ENCODE measurements around the gene GRXCR2. TPM values are rescaled to one million over a fixed set of nuclear protein-coding genes. Genes with fewer than 3 reads are reported as not detected.
A peak's percentile ranks its signal among the peaks of the same experiment; 100 is the strongest.

The GRXCR2 gene
- total RNA-seq, 1 donor from 2014 or later: not detected

DNA sequence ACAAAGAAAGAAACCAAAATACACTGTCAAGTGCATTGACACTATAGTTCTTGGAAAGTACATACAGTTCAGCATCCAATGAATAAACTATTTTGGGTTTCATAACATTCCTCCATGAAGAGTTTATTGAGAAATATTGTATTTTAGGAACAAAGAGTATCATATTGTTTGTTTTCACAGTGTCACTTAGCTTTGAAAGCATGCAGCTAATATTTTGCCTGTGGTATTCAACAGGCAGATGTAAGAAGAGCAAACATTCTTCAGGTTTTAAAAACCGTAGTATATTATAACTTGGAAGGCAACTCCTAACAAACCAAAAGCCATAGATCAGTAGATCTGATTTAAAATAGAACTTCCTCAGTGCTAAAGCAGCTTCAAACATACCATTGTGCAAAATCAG is 42.2 kb downstream of the GRXCR2 start:
- Histone ChIP-seq H3K36me3 (no peaks in the 10 kb centered on the region), H3K4me3 (no peak overlapping the region), H3K4me1 (peaks cover 25% of the 10 kb centered on the region), H3K9me3 (no peaks in the 10 kb centered on the region), H3K27ac (no peak overlapping the region), H3K27me3 (ENCODE audit: low read depth) (no peaks in the 10 kb centered on the region)
- ATAC-seq: no peak
- no peak for TF ChIP-seq CTCF (IDR thresholded peaks at IDR 0.05)
- intact Hi-C loops (cut with DNase I): no loop called here
- DNase-seq: no peak

DNA sequence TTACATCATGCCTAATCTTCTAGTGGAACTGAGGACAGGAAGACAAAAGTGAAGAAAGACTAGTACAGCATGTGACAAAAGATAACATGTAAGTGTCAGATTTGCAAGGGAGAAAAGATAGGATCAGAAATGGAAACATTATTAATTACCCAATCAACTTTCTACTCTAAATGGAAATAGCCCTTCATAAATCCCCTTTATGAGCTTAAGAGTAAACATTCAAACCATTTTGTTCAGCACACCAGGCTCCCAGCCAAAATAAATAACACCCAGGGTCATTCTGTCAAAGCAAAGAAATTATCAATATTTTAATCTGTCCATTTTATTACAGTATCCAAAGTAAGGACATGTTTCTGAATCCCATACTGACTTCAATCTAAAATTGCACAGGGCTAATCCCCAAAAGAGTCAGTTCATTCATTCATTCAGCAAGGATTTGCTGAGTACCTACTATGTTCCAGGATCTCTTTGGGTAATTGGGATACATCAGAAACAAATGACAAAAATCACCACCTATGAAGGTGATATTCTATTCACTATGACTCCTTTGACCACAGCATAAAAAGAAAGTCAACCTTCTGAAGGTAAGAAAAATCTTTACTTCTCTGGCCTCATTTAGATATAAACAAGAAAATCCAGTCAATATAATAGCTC is 43.0 kb downstream of the GRXCR2 start:
- Histone ChIP-seq H3K36me3 (no peaks in the 10 kb centered on the region), H3K4me3 (no peak overlapping the region), H3K9me3 (no peaks in the 10 kb centered on the region), H3K27ac (no peak overlapping the region), H3K27me3 (ENCODE audit: low read depth) (no peaks in the 10 kb centered on the region), H3K4me1 (peaks cover 23% of the 10 kb centered on the region)
- DNase-seq (no peak), ATAC-seq (no peak)
- intact Hi-C loops (cut with DNase I): no loop called here
- no peak for TF ChIP-seq CTCF (IDR thresholded peaks at IDR 0.05)

GRCh38 chr5:145826895-145827674 is 45.7 kb downstream of the GRXCR2 start:
- no peak for TF ChIP-seq CTCF (IDR thresholded peaks at IDR 0.05)
- intact Hi-C loops (cut with DNase I): no loop called here

DNA sequence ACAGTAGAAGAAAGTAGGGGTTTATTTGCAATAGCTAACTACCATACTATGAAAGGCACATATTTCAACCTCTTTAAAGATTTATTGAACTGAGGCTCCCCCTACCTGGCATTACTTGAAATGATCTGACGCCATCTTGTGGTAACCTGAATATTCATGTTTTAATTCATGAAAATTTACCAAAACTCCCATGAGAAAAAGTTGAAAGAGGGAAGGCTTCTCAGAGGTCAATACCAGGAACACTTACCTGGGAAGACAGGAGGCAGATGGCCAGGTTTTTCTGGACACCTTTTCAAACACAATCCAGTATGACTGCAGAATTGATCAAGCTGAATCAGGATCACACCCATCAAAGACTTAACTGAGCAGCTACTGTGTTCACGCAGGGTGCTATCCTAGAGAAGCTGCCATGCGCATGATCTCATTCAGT is 47.0 kb downstream of the GRXCR2 start:
- H3K4me3 ChIP-seq: no peak overlapping the region
- intact Hi-C loops (cut with DNase I): no loop called here
- peak; percentile 70 for TF ChIP-seq CTCF (IDR thresholded peaks at IDR 0.05)
- no peaks in the 10 kb centered on the region for H3K27me3 ChIP-seq (ENCODE audit: low read depth)
- H3K9me3 ChIP-seq: no peaks in the 10 kb centered on the region
- H3K27ac ChIP-seq: no peak overlapping the region
- H3K36me3 ChIP-seq: no peaks in the 10 kb centered on the region
- ATAC-seq (peak in 1 of 2 donors; percentile 51), DNase-seq (no peak)
- H3K4me1 ChIP-seq: peaks cover 15% of the 10 kb centered on the region

More at GRCh38 chr5:145826895-145827674, 45.7 kb downstream of the GRXCR2 start:
- Histone ChIP-seq H3K4me1 (peaks cover 23% of the 10 kb centered on the region), H3K9me3 (no peaks in the 10 kb centered on the region), H3K27ac (no peak overlapping the region), H3K36me3 (no peaks in the 10 kb centered on the region), H3K4me3 (no peak overlapping the region), H3K27me3 (ENCODE audit: low read depth) (no peaks in the 10 kb centered on the region)
- no peak for DNase-seq
- ATAC-seq: no peak

GRCh38 chr5:145824040-145824439 is 48.8 kb downstream of the GRXCR2 start:
- no peak for DNase-seq
- TF ChIP-seq CTCF (IDR thresholded peaks at IDR 0.05): no peak
- Histone ChIP-seq H3K4me1 (no peaks in the 10 kb centered on the region), H3K27me3 (ENCODE audit: low read depth) (no peaks in the 10 kb centered on the region), H3K36me3 (no peaks in the 10 kb centered on the region), H3K27ac (no peak overlapping the region), H3K9me3 (no peaks in the 10 kb centered on the region), H3K4me3 (no peak overlapping the region)
- intact Hi-C loops (cut with DNase I): no loop called here
- no peak for ATAC-seq
